ENCODE data around the gene EYA3.
A peak's percentile ranks its signal among the peaks of the same experiment; 100 is the strongest.

Gene EYA3

GRCh38 chr1:27937524-27937836 lies 150.9 kb downstream of the EYA3 start:
- no peak overlapping the region for H3K27ac ChIP-seq
- TF ChIP-seq CTCF (IDR thresholded peaks at IDR 0.05), result no peak

- no peak overlapping the region for H3K27ac ChIP-seq
- TF ChIP-seq CTCF (IDR thresholded peaks at IDR 0.05) (no peak), ZFX (IDR thresholded peaks at IDR 0.05; ENCODE audit: borderline replicate concordance) (no peak)
Measured at GRCh38 chr1:27936370-27936769, 152.0 kb downstream of the EYA3 start.

GRCh38 chr1:27935721-27936120 lies 152.7 kb downstream of the EYA3 start:
- TF ChIP-seq CTCF (IDR thresholded peaks at IDR 0.05) (no peak), ZFX (IDR thresholded peaks at IDR 0.05; ENCODE audit: borderline replicate concordance) (no peak)
- H3K27ac ChIP-seq, result no peak overlapping the region

- peak within 1 kb of the TSS; percentile 61 for H3K27ac ChIP-seq
- TF ChIP-seq CTCF (IDR thresholded peaks at IDR 0.05) (peak; percentile 33; the same call in 1 of the 2 replicates), ZFX (IDR thresholded peaks at IDR 0.05; ENCODE audit: borderline replicate concordance) (no peak)
Measured at GRCh38 chr1:27934818-27935549, 153.4 kb downstream of the EYA3 start, which contains the start of gene SMPDL3B. Gene SMPDL3B (plus strand): TSS chr1:27935000. CDS start chr1:27935184, 184 bp downstream.

GRCh38 chr1:27931759-27932158 lies 156.7 kb downstream of the EYA3 start:
- TF ChIP-seq ZFX (IDR thresholded peaks at IDR 0.05; ENCODE audit: borderline replicate concordance) (no peak), CTCF (IDR thresholded peaks at IDR 0.05) (no peak)
- no peak overlapping the region for H3K27ac ChIP-seq

GRCh38 chr1:27931184-27931583 lies 157.2 kb downstream of the EYA3 start:
- no peak for TF ChIP-seq CTCF (IDR thresholded peaks at IDR 0.05)
- no peak overlapping the region for H3K27ac ChIP-seq

- no peak for TF ChIP-seq CTCF (IDR thresholded peaks at IDR 0.05)
- TF ChIP-seq ZFX (IDR thresholded peaks at IDR 0.05; ENCODE audit: borderline replicate concordance), result no peak
- no peak overlapping the region for H3K27ac ChIP-seq
Measured at GRCh38 chr1:27928216-27928954, 160.0 kb downstream of the EYA3 start.

Measured in 22Rv1 (cell line).